HG03045 (cell line): ENCODE data around the gene ADGRL4.
"Not testable (repeated sequence)": the region's sequence is repeated elsewhere in the genome, so short reads cannot be mapped to it uniquely, and the experiment has no call there.

Experiments
- ATAC-seq: cut with Tn5 transposase; IDR thresholded peaks from one replicate; pipeline ENCODE4 v1.9.1; 2021; ENCODE audit warnings: mild to moderate bottlenecking, moderate library complexity; ENCODE audit not compliant: unreplicated experiment

ADGRL4 gene

DNA sequence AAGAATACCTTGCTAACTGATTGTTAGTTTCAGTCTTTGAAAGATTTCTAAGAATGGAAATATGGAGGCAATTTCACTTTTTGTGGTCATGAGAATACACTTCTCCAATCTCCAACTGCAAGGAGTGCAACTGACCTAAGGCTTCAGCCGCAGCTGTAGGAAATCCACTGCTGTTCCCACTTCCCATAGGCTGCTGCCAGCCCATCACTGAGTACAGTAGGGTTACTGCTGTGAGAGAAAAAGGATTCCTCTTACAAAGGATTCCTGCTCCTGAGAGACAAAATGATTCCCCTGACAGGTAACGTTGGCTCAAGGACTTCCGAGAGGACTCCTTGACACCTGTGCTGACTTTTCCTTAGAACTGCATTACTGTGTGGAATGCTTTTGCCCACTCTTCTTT, 87.4 kb downstream of the ADGRL4 start:
- no peak for ATAC-seq

DNA sequence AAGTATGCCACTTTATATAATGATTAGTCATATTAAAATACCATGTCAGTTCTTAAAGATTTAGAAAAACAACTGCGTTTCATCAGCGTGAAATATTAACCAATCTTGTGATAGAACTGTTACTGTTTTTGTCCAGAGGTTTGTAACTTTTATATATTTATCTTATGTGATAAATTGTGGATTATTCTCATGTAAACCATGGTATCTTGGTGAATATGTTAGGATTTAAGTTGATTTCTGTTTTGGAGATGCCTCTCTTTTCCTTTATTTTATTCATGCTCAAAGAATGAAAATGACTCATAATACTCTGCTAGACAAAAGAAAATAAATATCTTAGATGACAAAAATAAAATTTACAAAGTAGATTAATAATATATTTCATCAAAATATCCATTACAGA, 88.4 kb downstream of the ADGRL4 start:
- no peak for ATAC-seq

DNA sequence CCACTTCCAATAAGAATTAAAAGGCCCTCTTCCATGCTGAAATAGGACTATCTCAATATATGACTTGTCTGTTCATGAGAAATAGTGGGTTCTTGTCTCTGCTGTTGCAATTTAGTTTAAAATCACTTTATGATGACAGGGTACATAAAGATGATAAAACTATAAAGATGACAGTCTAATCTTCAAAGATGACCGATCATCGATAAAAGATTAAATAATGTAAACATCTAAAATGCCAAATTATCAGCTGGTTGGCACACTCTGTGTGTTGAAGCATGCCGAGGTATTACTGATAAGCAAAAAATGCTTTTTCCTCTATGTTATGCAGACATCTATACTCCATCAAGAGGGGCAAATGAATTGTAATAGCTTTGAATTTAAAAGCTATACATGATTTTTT, 89.5 kb downstream of the ADGRL4 start:
- ATAC-seq = no peak

DNA sequence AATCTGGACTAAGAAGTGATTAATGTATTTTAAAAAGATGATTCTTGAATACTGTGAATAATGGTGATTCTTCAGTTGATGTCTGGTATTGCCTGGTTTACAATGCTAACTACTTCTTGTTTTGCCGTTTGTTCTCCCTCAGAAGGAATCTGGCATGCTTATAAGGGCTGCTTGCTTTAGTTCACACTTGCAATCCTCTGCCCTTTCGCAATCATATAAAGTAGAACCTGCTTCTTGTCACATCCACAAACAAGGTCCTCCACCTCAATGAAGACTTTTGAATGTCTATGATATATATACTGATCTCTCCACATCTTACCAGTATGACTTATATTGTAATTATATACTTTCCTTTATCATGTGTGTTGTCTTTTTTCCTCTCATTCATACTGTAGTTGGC, 92.6 kb downstream of the ADGRL4 start:
- no peak for ATAC-seq

DNA sequence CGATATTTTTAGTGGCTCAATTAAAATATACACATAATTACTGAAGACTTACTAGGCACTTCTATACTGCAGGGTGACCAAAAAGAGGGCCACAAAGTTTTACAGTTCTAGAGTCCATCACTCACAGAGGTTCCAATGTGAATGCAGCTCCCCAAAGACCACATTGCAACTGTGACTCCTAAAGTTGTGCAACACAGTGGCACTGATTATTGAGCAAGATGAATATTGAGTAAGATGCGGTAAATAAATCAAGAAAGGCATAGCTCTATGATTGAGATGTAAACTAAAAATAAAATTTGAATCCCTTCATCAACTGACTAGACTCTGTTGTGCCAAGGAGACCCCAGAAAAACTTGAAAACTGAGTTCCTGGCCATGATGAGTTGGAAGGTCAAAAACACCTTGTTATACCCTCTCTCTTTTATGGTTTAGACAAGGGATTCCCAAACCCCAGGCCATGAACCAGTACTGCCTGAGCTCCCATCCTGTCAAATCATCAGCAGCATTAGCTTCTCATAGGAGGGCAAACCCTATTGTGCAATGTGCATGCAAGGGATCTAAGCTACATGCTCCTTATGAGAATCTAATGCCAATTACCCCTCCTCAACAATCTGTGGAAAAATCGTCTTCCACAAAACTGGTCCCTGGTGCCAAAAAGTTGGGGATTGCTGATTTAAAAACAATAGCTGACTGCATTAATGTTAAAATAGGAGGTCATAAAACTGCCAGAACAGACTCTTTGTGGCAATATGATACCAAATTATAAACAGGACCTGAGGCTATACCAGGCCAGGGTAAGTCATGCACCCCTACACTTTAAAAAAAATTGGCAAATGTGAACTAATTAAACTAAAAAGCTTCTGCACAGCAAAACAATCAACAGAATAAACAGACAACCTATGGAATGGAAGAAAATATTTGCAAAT, 94.3 kb downstream of the ADGRL4 start:
- no peak for ATAC-seq

DNA sequence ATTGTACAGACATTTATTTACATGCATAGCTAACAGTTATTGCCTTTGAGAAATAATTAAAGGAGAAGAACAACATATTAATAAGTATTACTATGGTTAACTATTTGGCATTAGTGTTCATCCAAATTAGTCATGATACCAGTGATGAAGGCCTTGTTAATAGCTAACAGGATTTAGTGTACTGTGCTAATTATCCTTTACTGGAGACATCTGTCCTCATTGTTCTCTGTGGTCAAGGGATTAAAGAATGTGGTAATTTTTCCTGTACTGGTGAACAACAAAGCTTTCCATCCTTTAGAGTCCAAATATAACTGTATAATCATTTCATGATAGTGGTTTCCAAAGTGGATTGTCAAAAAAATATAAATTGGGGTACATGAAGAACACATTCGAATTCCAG, 103.9 kb downstream of the ADGRL4 start:
- no peak for ATAC-seq

DNA sequence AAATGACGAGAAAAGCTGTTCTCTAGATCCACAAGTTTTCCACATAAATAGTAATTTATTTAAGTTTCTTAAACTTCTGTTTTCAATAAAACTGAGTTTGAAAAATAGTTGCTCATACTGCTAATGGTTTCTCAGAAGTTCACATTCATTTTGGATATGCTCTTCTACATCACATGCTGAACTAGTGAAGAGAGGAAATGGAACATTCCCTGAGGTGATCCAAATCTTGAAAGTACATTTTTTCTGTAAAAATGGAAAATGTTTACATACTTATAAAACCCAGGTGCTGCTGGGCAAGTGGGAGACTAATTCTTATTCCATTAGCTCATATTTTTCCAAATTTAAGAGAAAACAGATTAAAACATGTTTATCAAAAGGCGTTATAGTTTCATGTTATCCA, 111.7 kb downstream of the ADGRL4 start:
- ATAC-seq = no peak

DNA sequence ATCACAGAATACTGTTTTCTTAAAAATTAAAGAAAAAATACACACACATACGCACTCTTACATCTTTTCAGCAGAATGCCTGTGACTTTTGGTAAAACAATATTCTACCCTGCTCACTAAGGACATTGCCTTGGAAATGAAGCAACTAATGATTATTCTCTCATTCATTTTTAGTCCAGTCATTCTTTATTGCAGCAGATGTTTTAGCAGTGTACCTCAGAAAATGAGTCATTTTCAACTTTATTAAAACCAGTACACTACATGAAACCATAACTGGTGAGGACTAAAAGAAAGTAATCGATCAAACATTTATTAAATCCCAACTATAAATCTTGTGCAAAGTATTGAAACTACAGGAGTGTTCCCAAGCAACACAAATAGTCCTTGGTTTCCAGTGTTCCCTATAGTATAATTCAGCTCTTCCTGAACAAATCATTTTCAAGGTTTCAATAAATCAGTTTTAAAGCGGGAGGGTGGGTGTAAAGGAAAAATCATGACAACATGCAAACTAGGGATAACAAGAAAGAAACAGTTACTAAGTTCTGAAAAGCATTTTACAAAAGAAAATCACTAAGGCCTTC, 114.2 kb downstream of the ADGRL4 start:
- no peak for ATAC-seq

DNA sequence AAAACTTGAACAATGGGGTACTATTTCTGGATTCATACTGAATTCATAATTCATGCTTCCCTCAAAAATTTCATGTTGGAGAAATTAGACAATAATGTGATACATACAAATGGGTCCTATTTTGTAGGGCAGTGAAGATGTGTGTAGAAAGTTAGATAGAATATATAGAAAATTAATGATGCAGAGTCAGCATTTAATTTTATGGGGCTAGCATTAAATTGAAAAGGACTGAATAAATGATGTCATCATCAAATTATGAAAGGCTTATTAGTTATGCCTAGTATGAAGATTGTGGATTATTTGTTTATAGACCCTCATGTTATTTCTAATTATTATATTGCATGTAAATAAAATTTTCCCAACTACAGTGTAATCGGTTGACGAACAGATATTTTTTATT, 119.1 kb downstream of the ADGRL4 start:
- ATAC-seq = no peak

DNA sequence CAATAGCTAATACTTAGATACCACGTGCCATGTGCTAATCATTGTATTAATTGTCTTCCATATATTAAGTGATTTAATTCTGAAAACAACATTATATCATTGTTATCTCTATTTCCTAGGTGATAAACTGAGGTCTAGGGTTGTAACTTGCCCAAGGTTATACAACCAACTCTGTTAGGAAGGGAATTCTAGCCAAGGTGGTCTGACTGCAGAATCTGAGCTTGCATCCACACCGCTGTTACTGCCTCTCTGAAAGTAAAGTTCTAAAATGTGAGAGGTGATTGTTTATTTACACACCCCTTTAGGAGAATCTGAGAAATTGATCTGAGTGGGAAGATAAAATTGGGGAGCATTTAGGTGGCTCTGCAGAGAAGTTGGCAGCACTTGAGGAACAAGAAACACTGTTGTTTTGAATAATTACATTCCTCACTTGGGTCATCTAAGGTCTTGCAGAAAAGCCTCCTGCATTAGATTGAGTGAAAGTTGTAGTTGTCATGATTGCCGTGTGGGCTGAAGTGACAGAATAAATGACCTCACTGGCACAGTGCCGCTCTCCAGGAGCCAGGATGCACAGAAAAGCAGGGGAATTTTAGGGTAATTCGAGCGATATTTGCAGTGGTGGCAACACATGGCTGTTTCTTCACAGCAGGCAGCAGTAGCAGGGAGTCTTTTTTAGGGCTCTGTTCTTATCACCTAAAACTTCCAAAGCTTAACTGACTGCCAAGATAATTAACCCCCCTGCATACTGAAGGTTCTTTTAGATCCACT, 121.7 kb downstream of the ADGRL4 start:
- ATAC-seq = no peak

DNA sequence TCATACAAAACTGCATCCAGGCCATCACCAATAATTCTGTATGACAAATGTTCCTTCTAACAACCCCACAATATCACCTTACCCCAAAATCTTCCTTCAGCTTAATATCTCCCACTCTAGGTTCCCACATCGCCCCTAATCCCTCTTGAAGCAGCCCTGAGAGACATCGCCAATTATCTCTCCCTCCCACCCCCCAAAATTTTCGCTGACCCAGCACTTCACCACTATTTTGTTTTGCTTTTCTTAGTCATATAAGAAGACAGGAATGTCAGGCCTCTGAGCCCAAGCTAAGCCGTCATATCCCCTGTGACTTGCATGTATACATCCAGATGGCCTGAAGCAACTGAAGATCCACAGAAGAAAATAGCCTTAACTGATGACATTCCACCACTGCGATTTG, 126.3 kb downstream of the ADGRL4 start:
- no peak for ATAC-seq

DNA sequence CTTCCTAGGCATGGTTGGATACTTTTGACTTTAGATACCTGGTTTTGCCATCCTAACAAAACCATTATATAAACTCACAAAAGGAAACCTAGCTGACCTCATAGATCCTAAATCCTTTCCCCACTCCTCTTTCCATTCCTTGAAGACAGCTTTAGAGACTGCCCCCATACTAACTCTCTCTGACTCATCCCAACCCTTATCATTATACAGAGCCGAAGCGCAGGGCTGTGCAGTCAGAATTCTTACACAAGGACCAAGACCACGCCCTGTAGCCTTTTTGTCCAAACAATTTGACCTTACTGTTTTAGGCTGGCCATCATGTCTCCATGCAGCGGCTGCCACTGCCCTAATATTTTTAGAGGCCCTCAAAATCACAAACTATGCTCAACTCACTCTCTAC, 130.5 kb downstream of the ADGRL4 start:
- ATAC-seq = not testable (repeated sequence)

DNA sequence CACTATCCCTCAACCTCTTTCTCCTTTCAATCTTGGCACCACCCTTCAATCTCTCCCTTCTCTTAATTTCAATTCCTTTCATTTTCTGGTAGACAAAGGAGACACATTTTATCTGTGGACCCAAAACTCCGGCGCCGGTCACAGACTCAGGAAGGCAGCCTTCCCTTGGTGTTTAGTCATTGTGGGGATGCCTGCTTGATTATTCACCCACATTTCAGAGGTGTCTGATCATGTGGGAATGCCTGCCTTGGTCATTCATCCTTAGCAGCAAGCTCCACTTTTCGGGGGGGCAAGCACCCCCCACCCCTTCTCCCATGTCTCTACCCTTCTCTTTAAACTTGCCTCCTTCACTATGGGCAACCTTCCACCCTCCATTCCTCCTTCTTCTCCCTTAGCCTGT, 133.7 kb downstream of the ADGRL4 start:
- ATAC-seq = not testable (repeated sequence)

DNA sequence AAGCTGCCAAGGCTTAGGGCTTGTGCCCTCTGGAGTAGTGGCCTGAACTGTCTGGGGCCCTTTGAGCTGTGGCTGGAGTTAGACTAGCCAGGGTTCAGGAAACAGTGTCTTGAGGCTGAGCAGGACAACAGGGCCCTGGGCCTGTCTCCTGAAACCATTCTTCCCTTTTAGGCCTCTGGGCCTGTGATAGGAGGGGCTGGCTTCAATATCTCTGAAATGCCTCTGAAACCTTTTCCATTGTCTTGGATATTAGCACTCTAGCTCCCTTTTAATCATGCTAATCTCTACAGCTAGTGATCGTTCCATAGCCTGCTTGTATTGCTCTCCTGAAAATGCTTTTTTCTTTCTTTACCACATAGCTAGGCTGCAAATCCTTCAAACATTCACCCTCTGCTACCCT, 135.3 kb downstream of the ADGRL4 start:
- no peak for ATAC-seq

DNA sequence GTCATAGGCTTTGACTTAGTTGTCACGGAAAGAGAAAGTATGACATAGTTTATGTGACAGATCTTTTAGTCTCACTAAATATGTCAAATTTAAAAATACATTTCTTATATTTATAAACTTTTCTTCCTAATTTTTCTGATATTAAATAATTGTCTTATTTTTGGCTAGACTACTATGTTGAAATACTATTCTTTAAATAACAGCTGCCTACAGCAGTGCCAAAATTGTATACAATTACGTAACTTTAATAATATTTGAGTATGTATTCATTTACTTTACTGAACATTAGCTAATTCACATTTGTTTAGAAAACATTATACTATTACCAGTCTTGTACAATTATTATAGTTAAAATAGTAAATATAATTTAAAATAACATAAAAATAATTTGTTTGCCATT, 137.4 kb downstream of the ADGRL4 start:
- no peak for ATAC-seq

DNA sequence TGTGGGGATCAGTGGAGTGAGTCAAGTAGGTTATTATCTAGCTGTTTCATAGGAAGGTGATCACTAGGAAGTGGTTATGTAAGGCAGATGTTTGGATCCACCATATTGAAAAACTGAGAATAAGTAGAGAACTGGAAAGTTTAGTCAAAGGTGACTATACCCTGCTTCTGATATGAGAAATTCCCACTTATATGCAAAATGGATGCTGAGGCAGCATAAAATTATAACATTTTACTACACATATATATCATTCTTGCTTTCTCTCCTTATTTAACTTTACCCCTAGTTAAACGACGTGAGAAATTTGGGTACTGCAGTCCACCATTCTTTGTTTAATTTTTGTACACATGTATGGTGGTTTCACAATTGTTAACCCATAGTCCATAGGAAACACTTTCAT, 142.4 kb downstream of the ADGRL4 start:
- ATAC-seq = no peak

DNA sequence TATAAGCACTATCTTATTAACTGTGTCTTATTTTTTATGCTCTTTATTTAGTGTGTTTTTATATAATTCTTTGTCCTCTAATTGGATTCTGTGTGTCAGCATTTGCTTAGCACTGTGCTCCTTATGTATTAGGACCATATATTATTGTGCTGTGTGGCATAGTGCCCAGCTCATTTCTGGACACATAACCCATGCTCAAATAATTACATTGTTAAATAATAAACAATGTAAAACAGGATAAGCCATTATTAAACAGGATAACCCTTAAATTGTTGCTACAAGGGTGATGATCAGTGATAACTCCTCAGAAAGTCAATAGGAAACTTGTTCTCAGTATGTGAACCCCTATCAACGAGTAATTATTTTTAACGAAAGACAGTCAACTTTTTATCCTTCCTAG, 150.4 kb downstream of the ADGRL4 start:
- no peak for ATAC-seq

DNA sequence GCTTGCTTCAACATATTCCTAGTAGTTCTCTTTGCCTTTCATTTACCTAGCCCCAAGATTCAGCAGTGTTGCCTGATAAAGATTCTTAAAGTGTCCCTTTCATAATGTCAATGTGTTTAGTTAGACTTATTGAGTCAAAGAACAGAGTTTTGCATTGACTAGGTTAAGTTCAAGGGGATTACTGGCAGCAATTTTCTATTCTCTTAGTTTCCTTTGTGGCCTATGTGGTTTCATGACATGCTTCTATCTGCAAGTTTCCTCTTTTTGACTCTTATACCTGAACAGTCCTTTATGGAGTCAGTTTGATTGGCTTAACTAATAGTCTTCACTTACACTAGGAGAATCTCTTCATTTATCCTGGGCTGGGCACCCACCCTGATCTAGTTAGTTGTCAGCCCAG, 151.3 kb downstream of the ADGRL4 start:
- peak; percentile 85 for ATAC-seq

DNA sequence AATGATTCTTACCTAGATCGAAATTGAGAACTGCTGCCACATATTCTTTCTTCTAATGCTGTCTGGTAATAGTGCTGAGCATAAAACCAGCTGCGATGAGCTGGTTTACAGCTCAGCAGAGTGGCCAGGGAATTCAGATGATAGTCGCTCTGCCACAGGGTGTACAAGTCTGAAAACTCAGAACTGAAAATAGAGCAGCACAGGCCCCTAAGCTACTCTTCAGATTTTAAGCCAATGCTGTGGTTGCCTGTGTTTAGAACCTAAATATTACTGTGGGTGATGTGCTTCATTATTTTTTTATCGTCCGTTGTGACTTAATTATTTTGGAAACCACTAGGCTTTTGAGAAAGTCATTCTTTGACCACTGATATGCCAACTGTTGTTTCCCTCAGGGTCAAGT, 152.0 kb downstream of the ADGRL4 start:
- no peak for ATAC-seq

DNA sequence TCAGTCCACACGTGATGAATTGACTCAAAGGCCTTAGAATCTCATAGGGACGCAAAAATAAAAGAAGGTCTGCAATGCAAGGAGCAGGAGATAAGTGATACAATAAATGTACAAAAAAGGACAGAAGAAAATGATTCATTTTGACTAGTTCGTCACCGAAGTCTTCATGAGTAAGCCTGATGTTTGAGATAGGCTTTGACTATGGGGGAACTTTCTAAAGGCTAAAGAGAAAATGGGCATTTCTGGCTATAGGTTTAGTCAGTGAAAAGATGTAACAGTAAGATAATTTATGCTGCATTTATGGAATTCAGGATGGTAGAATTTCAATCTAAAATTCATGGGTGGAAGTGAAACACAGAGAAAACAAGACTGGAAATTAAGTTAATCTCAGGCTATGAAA, 163.0 kb downstream of the ADGRL4 start:
- no peak for ATAC-seq

DNA sequence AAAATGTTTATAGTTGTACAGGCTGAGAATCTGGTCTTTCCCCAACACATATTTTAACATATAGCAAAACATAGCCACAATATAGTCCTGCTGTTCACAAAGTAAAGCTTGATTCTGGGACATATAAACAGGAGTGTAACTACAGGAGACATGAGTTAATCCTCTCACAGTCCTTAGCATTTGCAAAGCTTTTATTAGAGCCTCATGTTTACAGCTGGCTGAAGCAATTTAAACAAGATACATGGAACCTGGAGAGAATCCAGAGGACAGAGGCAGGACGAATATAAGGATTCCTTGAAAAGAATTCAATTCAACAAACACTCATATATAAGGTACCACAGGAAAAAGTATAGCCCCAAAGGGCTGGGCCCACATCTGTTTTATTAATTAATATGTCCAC, 163.4 kb downstream of the ADGRL4 start:
- ATAC-seq = no peak
